Lower leg skin (tissue), 4 donors: ENCODE results near the gene CAB39. TPM values are rescaled to one million over a fixed set of nuclear protein-coding genes. Genes with fewer than 3 reads are reported as not detected.

ENCODE experiments used
- DNase-seq, 2 donors: peaks; one replicate each; pipeline ENCODE4 v3.0.0-alpha.2; 2019; ENCODE audit warnings: low spot score in 2 of 2
- H3K4me3 ChIP-seq: fragments of 200-600 bp; sonication (generic); 2 replicates; pipeline ENCODE4 v1.5.1; 2017; ENCODE audit warnings: mild to moderate bottlenecking, low read depth; ENCODE audit not compliant: poor library complexity, severe bottlenecking
- CTCF ChIP-seq, 3 donors: fragments of 450-650 bp; IDR thresholded peaks; one replicate each; pipeline ENCODE4 v1.5.1; 2016; ENCODE audit warnings: antibody characterized with exemption in 3 of 3, mild to moderate bottlenecking in 3 of 3, moderate library complexity in 2 of 3
- POLR2A ChIP-seq, 2 donors: fragments of 450-650 bp; IDR thresholded peaks; one replicate each; pipeline ENCODE4 v1.6.1; 2016 to 2017; ENCODE audit warnings: antibody characterized with exemption in 2 of 2, mild to moderate bottlenecking in 1 of 2, moderate library complexity in 1 of 2
- WGBS, 2 donors: methylation state at CpG; one replicate each; pipeline ENCODE4 v1.1.5; 2018; 5-methylcytosine and 5-hydroxymethylcytosine counted together
- intact Hi-C: fragments of 100-400 bp; cut with DNase I; formaldehyde crosslinking; loops from one replicate; pipeline ENCODE4 v1.15.0; 2023; ENCODE audit warnings: low total_unique reads
- total RNA-seq, 4 donors: library from RNA; depleted of rRNA; stranded (reverse); fragments of >200 nt; gene quantifications; one replicate each; pipeline ENCODE4 v1.1.0, GENCODE V29; 2016

The CAB39 gene
- total RNA-seq, 4 donors from 2014 or later = 65.5 to 74.7 (median 70.4) TPM

- DNase-seq = no peak
- TF ChIP-seq CTCF (IDR thresholded peaks at IDR 0.05) = no peak
- TF ChIP-seq POLR2A (IDR thresholded peaks at IDR 0.05) = no peak
- intact Hi-C loops = loop anchor here (5.0 kb wide), 1 partner anchor 158 kb away; no protein-coding TSS in a partner anchor
- H3K4me3 ChIP-seq = no peak overlapping the region
- WGBS, 2 donors = 95 to 99% methylated on average over 13 to 14 of the region's 14 CpGs
Observed at GRCh38 chr2:230829293-230829692, 116.7 kb downstream of the CAB39 start.

GRCh38 chr2:230829959-230830358 lies 117.3 kb downstream of the CAB39 start:
- TF ChIP-seq CTCF (IDR thresholded peaks at IDR 0.05) (no peak), POLR2A (IDR thresholded peaks at IDR 0.05) (no peak)
- intact Hi-C loops = loop anchor here (5.0 kb wide), 1 partner anchor 157 kb away; no protein-coding TSS in a partner anchor
- no peak for DNase-seq
- 82 to 91% methylated on average over 7 of the region's 7 CpGs for WGBS, 2 donors
- H3K4me3 ChIP-seq = no peak overlapping the region

GRCh38 chr2:230830428-230830827 lies 117.8 kb downstream of the CAB39 start:
- 75 to 83% methylated on average over 7 of the region's 7 CpGs for WGBS, 2 donors
- no peak for TF ChIP-seq POLR2A (IDR thresholded peaks at IDR 0.05)
- TF ChIP-seq CTCF (IDR thresholded peaks at IDR 0.05) = no peak
- no peak overlapping the region for H3K4me3 ChIP-seq
- no peak for DNase-seq
- intact Hi-C loops = no loop called here

DNA sequence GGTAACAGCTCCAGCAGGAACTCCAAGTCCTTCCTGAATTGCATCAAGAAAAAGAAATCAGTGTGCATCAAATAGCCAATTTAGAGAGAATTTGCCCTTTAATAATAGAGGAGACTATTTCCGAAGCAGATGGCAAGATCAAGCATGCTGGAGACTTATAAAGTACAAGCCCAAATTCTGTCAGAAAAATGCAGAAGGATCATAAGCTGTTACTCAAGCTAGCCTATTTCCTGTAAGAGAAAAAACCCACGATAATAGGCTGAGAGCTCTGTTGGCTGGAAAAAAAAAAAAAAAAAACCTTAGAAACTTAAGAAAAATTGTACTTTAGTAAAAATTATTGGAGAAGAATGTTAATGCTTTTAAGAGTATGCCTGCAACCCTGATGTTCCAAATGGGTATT lies 127.7 kb downstream of the CAB39 start:
- TF ChIP-seq CTCF (IDR thresholded peaks at IDR 0.05) (no peak), POLR2A (IDR thresholded peaks at IDR 0.05) (no peak)
- intact Hi-C loops = no loop called here
- no peak for DNase-seq
- no peak overlapping the region for H3K4me3 ChIP-seq
- WGBS, 2 donors = 18 to 35% methylated on average over 2 of the region's 2 CpGs

- intact Hi-C loops = no loop called here
- WGBS, 2 donors = 43 to 56% methylated on average over 6 of the region's 6 CpGs
- H3K4me3 ChIP-seq = no peak overlapping the region
- no peak for TF ChIP-seq CTCF (IDR thresholded peaks at IDR 0.05)
- TF ChIP-seq POLR2A (IDR thresholded peaks at IDR 0.05) = no peak
- DNase-seq = no peak
Observed at GRCh38 chr2:230842473-230842872, 129.8 kb downstream of the CAB39 start.

GRCh38 chr2:230843132-230843531 lies 130.5 kb downstream of the CAB39 start:
- no peak for DNase-seq
- TF ChIP-seq POLR2A (IDR thresholded peaks at IDR 0.05) (no peak), CTCF (IDR thresholded peaks at IDR 0.05) (no peak)
- no peak overlapping the region for H3K4me3 ChIP-seq
- WGBS, 2 donors = 75 to 80% methylated on average over 4 of the region's 4 CpGs
- intact Hi-C loops = no loop called here
